Kidney epithelial cell (primary cell): Measurements from ENCODE around the gene IGSF21. TPM values are rescaled to one million over a fixed set of nuclear protein-coding genes. Genes with fewer than 3 reads are reported as not detected.

Source experiments
- DNase-seq: peaks from one replicate; pipeline ENCODE4 v3.0.0-alpha.2; 2010; ENCODE audit warnings: low read depth
- H3K27me3 ChIP-seq: 2 replicates; pipeline ENCODE4 v1.6.0; 2011; ENCODE audit warnings: low read length; ENCODE audit not compliant: control insufficient read depth, insufficient read depth
- H3K36me3 ChIP-seq: 2 replicates; pipeline ENCODE4 v1.5.1; 2011; ENCODE audit warnings: low read length; ENCODE audit not compliant: control insufficient read depth, insufficient read depth
- H3K4me3 ChIP-seq: 2 replicates; pipeline ENCODE4 v1.5.1; 2011; ENCODE audit warnings: low read depth, mild to moderate bottlenecking, control low read depth, low read length
- CTCF ChIP-seq: IDR thresholded peaks from 2 replicates; pipeline ENCODE4 v1.5.1; 2011; ENCODE audit warnings: mild to moderate bottlenecking, moderate library complexity, low read length, control low read depth, inconsistent platforms; ENCODE audit not compliant: insufficient read depth, poor library complexity, severe bottlenecking
- total RNA-seq: library from RNA; depleted of rRNA; stranded (reverse); fragments of >200 nt; gene quantifications from 2 replicates; pipeline ENCODE4 v1.2.3, GENCODE V29; 2015

Gene IGSF21
- not detected in 2 replicates for total RNA-seq

GRCh38 chr1:18107369-18108298 lies at the start of gene IGSF21:
Gene IGSF21 (plus strand): TSS chr1:18107798. CDS start chr1:18108129, 331 bp downstream.
- TF ChIP-seq CTCF: no peak
- DNase-seq: no peak
- no peak within 1 kb of the TSS for H3K4me3 ChIP-seq
- peaks cover 72% of the 10 kb centered on the region for H3K27me3 ChIP-seq
- H3K36me3 ChIP-seq: no peaks in the 10 kb centered on the region

- Histone ChIP-seq H3K27me3 (no peaks in the 10 kb centered on the region), H3K4me3 (no peak overlapping the region), H3K36me3 (no peaks in the 10 kb centered on the region)
- no peak for TF ChIP-seq CTCF
- DNase-seq: no peak
Measured at GRCh38 chr1:18058206-18058921, 49.2 kb upstream of the IGSF21 start.

- no peak for DNase-seq
- no peaks in the 10 kb centered on the region for H3K36me3 ChIP-seq
- H3K27me3 ChIP-seq: no peaks in the 10 kb centered on the region
- TF ChIP-seq CTCF: no peak
- H3K4me3 ChIP-seq: no peak overlapping the region
Measured at GRCh38 chr1:18058981-18059605, 48.5 kb upstream of the IGSF21 start.

- H3K36me3 ChIP-seq: no peaks in the 10 kb centered on the region
- H3K4me3 ChIP-seq: no peak overlapping the region
- TF ChIP-seq CTCF: no peak
- H3K27me3 ChIP-seq: no peaks in the 10 kb centered on the region
- no peak for DNase-seq
Measured at GRCh38 chr1:18060366-18060765, 47.2 kb upstream of the IGSF21 start.

- no peak for TF ChIP-seq CTCF
- DNase-seq: no peak
- H3K27me3 ChIP-seq: no peaks in the 10 kb centered on the region
- no peaks in the 10 kb centered on the region for H3K36me3 ChIP-seq
- no peak overlapping the region for H3K4me3 ChIP-seq
Measured at GRCh38 chr1:18062185-18062584, 45.4 kb upstream of the IGSF21 start.
